Ishikawa (cell line): ENCODE results near the gene ANKDD1A.

Experiments
- CEBPB ChIP-seq: IDR thresholded peaks from 2 replicates; pipeline ENCODE4 v1.6.1; 2012
- CREB1 ChIP-seq: IDR thresholded peaks from 2 replicates; pipeline ENCODE4 v1.6.1; 2012; ENCODE audit warnings: low read depth
- EGR1 ChIP-seq: IDR thresholded peaks from 2 replicates; pipeline ENCODE4 v1.6.1; 2012
- EP300 ChIP-seq: IDR thresholded peaks from 2 replicates; pipeline ENCODE4 v1.6.1; 2012; ENCODE audit warnings: borderline replicate concordance
- FOXM1 ChIP-seq: IDR thresholded peaks from 2 replicates; pipeline ENCODE4 v1.6.1; 2012; ENCODE audit warnings: low read depth, borderline replicate concordance
- NFIC ChIP-seq: IDR thresholded peaks from 2 replicates; pipeline ENCODE4 v1.6.1; 2012
- RAD21 ChIP-seq: IDR thresholded peaks from 2 replicates; pipeline ENCODE4 v1.6.1; 2012; ENCODE audit warnings: low read depth
- TAF1 ChIP-seq: IDR thresholded peaks from 2 replicates; pipeline ENCODE4 v1.6.1; 2012; ENCODE audit warnings: low read depth, mild to moderate bottlenecking
- TCF12 ChIP-seq: IDR thresholded peaks from 2 replicates; pipeline ENCODE4 v1.6.1; 2012; ENCODE audit warnings: low read depth
- TEAD4 ChIP-seq: IDR thresholded peaks from 2 replicates; pipeline ENCODE4 v1.6.1; 2012
- YY1 ChIP-seq: IDR thresholded peaks from 2 replicates; pipeline ENCODE4 v1.6.1; 2012; ENCODE audit warnings: low read depth
- ZBTB7A ChIP-seq: IDR thresholded peaks from 2 replicates; pipeline ENCODE4 v1.6.1; 2012; ENCODE audit warnings: low read depth
- TF ChIP-seq, protein P1 (sequence below): IDR thresholded peaks from 2 replicates; pipeline ENCODE4 v1.6.1; 2012
- TF ChIP-seq, protein P2 (sequence below): IDR thresholded peaks from 2 replicates; pipeline ENCODE4 v1.6.1; 2012
- TF ChIP-seq, protein P3 (sequence below): IDR thresholded peaks from 2 replicates; pipeline ENCODE4 v1.6.1; 2012; ENCODE audit warnings: low read depth, mild to moderate bottlenecking

Gene ANKDD1A

DNA sequence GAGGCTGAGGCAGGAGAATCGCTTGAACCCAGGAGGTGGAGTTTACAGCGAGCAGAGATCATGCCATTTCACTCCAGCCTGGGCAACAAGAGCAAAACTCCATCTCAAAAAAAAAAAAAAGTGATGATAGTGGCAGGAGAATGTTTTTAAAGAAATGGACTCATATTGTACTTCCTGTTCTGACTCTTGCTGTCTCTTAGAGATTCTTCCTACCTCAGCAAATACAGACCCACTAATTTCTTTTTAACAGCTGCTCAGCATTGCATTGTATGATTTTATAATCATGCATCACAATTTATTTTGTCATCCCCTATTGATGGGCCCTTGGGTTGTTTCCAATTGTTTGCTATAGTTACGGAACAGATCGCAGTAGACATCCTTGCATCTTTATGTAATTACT, 8.8 kb upstream of the ANKDD1A start:
- TF ChIP-seq ZBTB7A, result no peak
- TF ChIP-seq, protein P1, sequence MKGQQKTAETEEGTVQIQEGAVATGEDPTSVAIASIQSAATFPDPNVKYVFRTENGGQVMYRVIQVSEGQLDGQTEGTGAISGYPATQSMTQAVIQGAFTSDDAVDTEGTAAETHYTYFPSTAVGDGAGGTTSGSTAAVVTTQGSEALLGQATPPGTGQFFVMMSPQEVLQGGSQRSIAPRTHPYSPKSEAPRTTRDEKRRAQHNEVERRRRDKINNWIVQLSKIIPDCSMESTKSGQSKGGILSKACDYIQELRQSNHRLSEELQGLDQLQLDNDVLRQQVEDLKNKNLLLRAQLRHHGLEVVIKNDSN, result no peak
- no peak for TF ChIP-seq TAF1
- no peak for TF ChIP-seq EP300
- TF ChIP-seq, protein P2, sequence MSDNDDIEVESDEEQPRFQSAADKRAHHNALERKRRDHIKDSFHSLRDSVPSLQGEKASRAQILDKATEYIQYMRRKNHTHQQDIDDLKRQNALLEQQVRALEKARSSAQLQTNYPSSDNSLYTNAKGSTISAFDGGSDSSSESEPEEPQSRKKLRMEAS, result no peak
- TF ChIP-seq RAD21, result no peak

DNA sequence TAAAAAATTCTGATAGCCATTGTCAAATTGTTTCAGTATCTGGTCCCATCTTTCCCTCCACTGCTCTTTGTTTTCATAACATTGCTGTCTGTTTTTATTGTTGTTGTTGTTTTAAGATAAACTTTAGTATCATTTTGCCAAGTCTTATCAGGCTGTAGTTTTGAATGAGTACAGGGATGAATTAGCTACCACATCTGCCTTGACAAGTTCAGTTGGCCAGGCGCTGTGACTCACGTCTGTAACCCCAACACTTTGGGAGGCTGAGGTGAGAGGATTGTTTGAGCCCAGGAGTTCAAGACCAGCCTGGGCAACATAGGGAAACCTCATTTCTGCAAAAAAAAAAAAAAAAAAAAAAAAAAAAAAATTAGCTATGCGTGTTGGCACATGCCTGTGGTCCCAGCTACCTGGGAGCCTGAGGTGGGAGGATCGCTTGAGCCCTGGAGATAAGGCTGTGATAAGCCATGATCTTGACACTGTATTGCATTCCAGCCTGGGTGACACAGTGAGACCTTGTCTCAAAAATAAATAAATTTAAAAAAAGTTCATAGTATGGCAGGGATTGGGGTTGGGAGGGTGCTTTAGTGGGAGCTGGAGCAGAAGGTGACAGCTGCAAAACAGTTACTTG, 8.3 kb upstream of the ANKDD1A start:
- no peak for TF ChIP-seq TEAD4

DNA sequence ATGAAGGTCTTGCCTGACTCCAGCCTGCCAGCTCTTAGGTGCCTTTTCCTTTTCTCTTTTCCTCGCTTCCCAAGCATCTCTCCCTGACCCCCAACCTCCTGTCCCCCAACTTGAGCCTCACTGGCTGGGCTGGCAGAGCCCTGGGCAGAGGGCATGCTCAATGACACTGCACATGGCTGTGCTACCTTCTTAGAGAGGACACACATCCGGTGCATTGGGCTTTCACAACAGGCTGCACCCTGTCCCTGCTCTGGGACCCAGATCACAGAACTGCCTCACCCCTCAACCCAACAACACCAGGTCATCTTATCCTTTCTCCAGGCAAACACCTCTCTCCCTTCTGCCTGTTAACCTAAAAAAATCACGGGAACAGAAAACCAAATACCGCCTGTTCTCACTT, 7.5 kb upstream of the ANKDD1A start:
- no peak for TF ChIP-seq TCF12
- TF ChIP-seq, protein P3, sequence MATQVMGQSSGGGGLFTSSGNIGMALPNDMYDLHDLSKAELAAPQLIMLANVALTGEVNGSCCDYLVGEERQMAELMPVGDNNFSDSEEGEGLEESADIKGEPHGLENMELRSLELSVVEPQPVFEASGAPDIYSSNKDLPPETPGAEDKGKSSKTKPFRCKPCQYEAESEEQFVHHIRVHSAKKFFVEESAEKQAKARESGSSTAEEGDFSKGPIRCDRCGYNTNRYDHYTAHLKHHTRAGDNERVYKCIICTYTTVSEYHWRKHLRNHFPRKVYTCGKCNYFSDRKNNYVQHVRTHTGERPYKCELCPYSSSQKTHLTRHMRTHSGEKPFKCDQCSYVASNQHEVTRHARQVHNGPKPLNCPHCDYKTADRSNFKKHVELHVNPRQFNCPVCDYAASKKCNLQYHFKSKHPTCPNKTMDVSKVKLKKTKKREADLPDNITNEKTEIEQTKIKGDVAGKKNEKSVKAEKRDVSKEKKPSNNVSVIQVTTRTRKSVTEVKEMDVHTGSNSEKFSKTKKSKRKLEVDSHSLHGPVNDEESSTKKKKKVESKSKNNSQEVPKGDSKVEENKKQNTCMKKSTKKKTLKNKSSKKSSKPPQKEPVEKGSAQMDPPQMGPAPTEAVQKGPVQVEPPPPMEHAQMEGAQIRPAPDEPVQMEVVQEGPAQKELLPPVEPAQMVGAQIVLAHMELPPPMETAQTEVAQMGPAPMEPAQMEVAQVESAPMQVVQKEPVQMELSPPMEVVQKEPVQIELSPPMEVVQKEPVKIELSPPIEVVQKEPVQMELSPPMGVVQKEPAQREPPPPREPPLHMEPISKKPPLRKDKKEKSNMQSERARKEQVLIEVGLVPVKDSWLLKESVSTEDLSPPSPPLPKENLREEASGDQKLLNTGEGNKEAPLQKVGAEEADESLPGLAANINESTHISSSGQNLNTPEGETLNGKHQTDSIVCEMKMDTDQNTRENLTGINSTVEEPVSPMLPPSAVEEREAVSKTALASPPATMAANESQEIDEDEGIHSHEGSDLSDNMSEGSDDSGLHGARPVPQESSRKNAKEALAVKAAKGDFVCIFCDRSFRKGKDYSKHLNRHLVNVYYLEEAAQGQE, result no peak

DNA sequence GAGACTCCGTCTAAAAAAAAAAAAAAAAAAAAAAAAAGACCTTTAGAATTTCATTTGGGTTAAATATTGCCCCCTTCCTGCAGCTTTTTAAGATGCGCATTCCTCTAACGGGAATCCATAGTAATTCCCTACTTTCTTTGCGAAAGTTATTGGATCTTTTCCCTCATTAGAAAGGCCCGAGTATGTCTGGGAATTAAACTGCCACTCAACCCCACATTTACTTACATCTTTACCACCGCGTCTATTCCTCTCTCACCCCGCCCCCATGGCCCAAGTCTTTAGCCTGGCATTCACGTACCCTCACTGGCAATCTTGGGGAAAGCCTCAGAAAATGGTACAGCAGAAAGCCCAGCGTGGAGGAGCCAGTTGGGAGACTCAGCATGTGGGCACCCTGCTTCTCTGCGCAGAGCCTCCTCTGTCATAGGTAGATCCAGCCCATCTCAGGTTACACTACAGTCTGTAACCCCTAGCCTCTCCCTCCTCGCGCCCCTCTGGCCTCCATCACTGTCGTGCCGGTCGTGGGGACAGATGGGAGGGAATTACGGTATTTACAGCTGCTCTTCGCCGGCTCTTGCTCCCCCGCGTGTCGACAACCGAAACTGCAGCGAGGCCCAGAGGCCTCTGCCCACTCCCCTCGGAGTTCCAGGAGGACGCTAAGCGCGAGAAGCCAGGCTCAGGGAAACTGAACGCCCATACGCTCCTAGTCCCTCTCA, 6.4 kb upstream of the ANKDD1A start:
- TF ChIP-seq, protein P1, result no peak
- no peak for TF ChIP-seq YY1
- no peak for TF ChIP-seq TCF12
- TF ChIP-seq NFIC, result no peak
- no peak for TF ChIP-seq RAD21
- TF ChIP-seq, protein P2, result no peak

DNA sequence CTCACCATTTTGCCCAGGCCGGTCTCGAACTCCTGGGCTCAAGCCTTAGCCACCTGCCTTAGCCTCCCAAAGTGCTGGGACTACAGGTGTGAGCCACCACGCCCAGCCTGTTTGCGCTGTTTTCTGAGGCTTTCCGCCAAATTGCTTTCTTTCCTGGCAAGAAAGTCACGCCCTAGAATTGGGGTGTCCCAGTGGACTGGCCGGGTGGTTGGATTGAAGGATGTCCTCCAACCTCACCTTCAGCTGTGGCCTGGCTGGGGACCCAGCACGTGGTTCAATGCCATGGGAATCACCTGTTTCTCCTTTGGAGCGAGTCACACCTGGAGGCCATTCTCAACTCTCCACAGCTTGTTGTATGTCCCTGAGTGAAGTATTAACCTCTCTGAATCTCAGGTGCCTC, 5.8 kb upstream of the ANKDD1A start:
- TF ChIP-seq CREB1, result no peak
- TF ChIP-seq EGR1, result no peak
- TF ChIP-seq NFIC, result no peak
- TF ChIP-seq, protein P2, result no peak
- TF ChIP-seq, protein P1, result no peak
- no peak for TF ChIP-seq TAF1
- no peak for TF ChIP-seq EP300
- TF ChIP-seq ZBTB7A, result no peak
- no peak for TF ChIP-seq TEAD4
- TF ChIP-seq FOXM1, result no peak
- TF ChIP-seq RAD21, result no peak
- TF ChIP-seq, protein P3, result no peak
- no peak for TF ChIP-seq CEBPB

DNA sequence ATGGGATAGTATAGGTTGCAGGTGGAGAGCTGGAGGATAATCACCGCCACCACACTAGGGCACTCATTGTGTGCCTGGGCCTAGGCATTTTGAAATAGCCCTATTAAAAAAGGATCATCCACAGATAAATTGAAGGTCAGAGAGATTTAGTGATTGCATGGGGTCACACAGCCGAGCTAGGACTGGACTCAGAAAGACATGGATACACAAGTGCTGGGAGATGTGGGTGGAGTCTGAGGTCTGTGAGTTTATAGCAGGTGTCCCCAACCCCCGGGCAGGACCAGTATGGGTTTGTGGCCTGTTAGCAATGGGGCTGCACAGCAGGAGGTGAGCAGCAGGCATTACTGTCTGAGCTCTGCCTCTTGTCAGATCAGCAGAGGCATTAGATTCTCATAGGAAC, 5.3 kb upstream of the ANKDD1A start:
- TF ChIP-seq CREB1 (no peak), NFIC (no peak), FOXM1 (no peak), TCF12 (no peak), CEBPB (no peak), ZBTB7A (no peak), TEAD4 (no peak), EGR1 (no peak), TAF1 (no peak), YY1 (no peak)
- TF ChIP-seq, protein P1, result no peak
- TF ChIP-seq, protein P2, result no peak
- TF ChIP-seq, protein P3, result no peak
